HFFc6 (cell line): ENCODE measurements around the gene SQSTM1. TPM values are rescaled to one million over a fixed set of nuclear protein-coding genes. Genes with fewer than 3 reads are reported as not detected.
A peak's percentile ranks its signal among the peaks of the same experiment; 100 is the strongest.
"Not testable (repeated sequence)": the region's sequence is repeated elsewhere in the genome, so short reads cannot be mapped to it uniquely, and the experiment has no call there.

Experiments
- DNase-seq: peaks from one replicate; pipeline ENCODE4 v3.0.0-alpha.2; 2018
- H3K27ac Mint-ChIP-seq: 2 replicates; pipeline ENCODE4 v1.8.0; 2020; ENCODE audit warnings: mild to moderate bottlenecking, mixed read lengths
- H3K27me3 Mint-ChIP-seq: 2 replicates; pipeline ENCODE4 v1.8.0; 2021; ENCODE audit warnings: mild to moderate bottlenecking, moderate library complexity, mixed read lengths; ENCODE audit not compliant: insufficient read depth
- H3K36me3 Mint-ChIP-seq: 2 replicates; pipeline ENCODE4 v1.8.0; 2021; ENCODE audit warnings: low read depth, mixed read lengths
- H3K4me1 Mint-ChIP-seq: 2 replicates; pipeline ENCODE4 v1.8.0; 2020; ENCODE audit warnings: low read depth, mixed read lengths
- H3K4me3 Mint-ChIP-seq: 2 replicates; pipeline ENCODE4 v1.8.0; 2020; ENCODE audit warnings: mild to moderate bottlenecking, moderate library complexity, mixed read lengths
- H3K9me3 Mint-ChIP-seq: 2 replicates; pipeline ENCODE4 v1.8.0; 2020; ENCODE audit warnings: mild to moderate bottlenecking, mixed read lengths
- CTCF ChIP-seq: fragments of 200-600 bp; sonication (generic); IDR thresholded peaks from 2 replicates; pipeline ENCODE4 v1.5.0; 2021; ENCODE audit warnings: antibody characterized with exemption, mild to moderate bottlenecking
- total RNA-seq, 6 experiments: library from RNA; stranded (reverse); fragmentation: NEBNext Ultra II Directional; extraction: Animal tissue kit (Norgen Biotek cat#: 25700); gene quantifications; 2 replicates in 1 of 6; 3 replicates in 5 of 6; pipeline ENCODE4 v1.2.3, GENCODE V29; 2021

Gene SQSTM1
- total RNA-seq, 6 experiments from 2014 or later, result 188 to 282 (median 280) TPM

DNA sequence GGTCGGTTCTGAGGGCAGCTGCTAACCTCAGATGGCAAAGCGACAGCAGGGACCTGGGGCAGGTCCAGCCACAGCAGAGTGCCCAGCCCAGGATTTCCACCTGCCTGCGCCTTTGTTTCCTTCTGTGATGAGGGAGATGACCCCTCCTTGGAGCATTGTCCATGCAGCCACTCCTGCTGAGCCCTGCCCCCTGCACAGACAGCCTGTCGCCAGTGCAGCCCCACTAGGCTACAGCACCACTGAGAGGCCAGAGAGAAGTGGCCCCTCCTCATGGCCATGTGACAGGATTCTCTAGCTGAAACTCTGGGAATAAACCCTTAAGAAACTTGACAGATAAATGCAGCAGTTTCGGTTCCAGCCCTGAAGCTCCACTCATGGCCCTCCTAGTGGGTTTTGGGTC lies 48.4 kb downstream of the SQSTM1 start:
- H3K27ac Mint-ChIP-seq, result no peak overlapping the region
- H3K4me1 Mint-ChIP-seq, result no peaks in the 10 kb centered on the region
- no peak for DNase-seq
- TF ChIP-seq CTCF, result no peak
- H3K9me3 Mint-ChIP-seq, result no peaks in the 10 kb centered on the region
- peaks cover 27% of the 10 kb centered on the region for H3K36me3 Mint-ChIP-seq
- H3K27me3 Mint-ChIP-seq, result no peaks in the 10 kb centered on the region; the same call in 1 of the 2 replicates
- H3K4me3 Mint-ChIP-seq, result no peak overlapping the region

DNA sequence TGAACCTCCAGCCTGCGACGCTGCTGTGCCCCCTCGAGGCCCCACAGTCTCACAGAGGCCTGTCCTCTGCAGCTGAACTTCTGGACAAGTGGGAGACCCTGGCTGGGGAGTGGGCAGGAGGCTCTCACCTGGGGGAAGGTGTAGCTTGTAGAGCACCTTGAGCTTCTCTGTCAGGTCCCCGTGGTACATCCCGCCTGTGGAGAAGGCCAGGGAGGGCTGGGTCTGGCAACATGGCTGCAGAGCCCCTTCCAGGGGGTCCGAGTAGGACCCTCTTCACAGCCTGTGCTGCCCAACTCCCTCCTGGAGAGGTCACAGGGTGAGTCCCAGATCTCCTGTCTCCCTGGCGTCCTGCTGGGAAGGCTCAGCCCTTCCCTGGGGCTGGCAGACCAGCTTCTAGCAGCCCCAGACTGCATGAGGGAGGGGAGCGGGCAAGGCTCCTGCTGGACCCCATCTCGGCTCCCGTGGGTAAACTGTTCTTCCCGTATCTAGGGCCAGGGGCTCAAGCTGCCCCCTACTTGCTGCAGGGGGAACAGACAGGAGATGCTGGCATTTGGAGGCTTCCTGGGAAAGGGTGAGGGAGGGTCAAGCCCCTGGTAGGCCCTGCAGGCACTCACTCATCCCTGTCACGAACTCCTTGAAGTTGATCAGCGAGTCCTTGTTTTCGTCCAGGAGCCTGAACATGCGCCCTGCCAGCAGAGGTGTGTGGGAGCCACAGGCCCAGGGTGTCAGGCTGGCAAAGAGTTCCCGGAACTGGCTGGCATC lies 49.1 kb downstream of the SQSTM1 start:
- no peak for TF ChIP-seq CTCF
- H3K27ac Mint-ChIP-seq, result no peak overlapping the region
- no peak overlapping the region for H3K4me3 Mint-ChIP-seq
- peaks cover 23% of the 10 kb centered on the region for H3K36me3 Mint-ChIP-seq
- no peaks in the 10 kb centered on the region for H3K4me1 Mint-ChIP-seq
- DNase-seq, result no peak
- H3K9me3 Mint-ChIP-seq, result no peaks in the 10 kb centered on the region
- no peaks in the 10 kb centered on the region; the same call in 1 of the 2 replicates for H3K27me3 Mint-ChIP-seq

- no peaks in the 10 kb centered on the region for H3K4me1 Mint-ChIP-seq
- DNase-seq, result peak; percentile 23
- TF ChIP-seq CTCF, result peak; percentile 65
- no peak overlapping the region for H3K4me3 Mint-ChIP-seq
- no peaks in the 10 kb centered on the region; the same call in 1 of the 2 replicates for H3K27me3 Mint-ChIP-seq
- H3K9me3 Mint-ChIP-seq, result no peaks in the 10 kb centered on the region
- no peak overlapping the region for H3K27ac Mint-ChIP-seq
- peaks cover 17% of the 10 kb centered on the region for H3K36me3 Mint-ChIP-seq
Measured at GRCh38 chr5:179870403-179870903, 49.7 kb downstream of the SQSTM1 start.

- H3K4me1 Mint-ChIP-seq, result no peaks in the 10 kb centered on the region
- H3K27me3 Mint-ChIP-seq, result no peaks in the 10 kb centered on the region; the same call in 1 of the 2 replicates
- no peak for TF ChIP-seq CTCF
- H3K36me3 Mint-ChIP-seq, result peaks cover 17% of the 10 kb centered on the region
- H3K27ac Mint-ChIP-seq, result no peak overlapping the region
- no peak overlapping the region for H3K4me3 Mint-ChIP-seq
- no peak for DNase-seq
- no peaks in the 10 kb centered on the region for H3K9me3 Mint-ChIP-seq
Measured at GRCh38 chr5:179870952-179871351, 50.2 kb downstream of the SQSTM1 start.

DNA sequence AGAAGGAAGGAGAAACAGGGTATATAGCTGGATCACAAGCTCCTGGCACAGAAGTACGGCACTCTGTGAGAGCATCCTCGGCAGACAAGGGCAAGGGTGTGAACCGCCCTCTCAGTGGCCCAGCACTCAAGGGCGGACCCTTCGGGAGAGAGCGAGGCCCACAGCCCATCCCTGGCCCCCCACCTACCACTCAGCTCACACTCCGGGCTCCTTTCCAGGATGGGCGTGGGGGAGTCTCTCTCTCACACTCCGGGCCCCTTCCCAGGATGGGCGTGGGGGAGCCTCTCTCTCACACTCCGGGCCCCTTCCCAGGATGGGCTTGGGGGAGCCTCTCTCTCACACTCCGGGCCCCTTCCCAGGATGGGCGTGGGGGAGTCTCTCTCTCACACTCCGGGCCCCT lies 50.8 kb downstream of the SQSTM1 start:
- H3K27ac Mint-ChIP-seq, H3K9me3 Mint-ChIP-seq, H3K4me1 Mint-ChIP-seq, DNase-seq, H3K27me3 Mint-ChIP-seq, H3K4me3 Mint-ChIP-seq: not testable (repeated sequence)
- H3K36me3 Mint-ChIP-seq, result peaks cover 17% of the 10 kb centered on the region

GRCh38 chr5:179872055-179872827 lies 51.5 kb downstream of the SQSTM1 start:
- TF ChIP-seq CTCF, result no peak
- Mint-ChIP-seq H3K27me3 (no peaks in the 10 kb centered on the region; the same call in 1 of the 2 replicates), H3K9me3 (no peaks in the 10 kb centered on the region), H3K4me1 (no peaks in the 10 kb centered on the region), H3K4me3 (no peak overlapping the region), H3K36me3 (peaks cover 10% of the 10 kb centered on the region), H3K27ac (no peak overlapping the region)
- DNase-seq, result no peak
